ENCODE measurements around the gene PLCH1.

Gene PLCH1

DNA sequence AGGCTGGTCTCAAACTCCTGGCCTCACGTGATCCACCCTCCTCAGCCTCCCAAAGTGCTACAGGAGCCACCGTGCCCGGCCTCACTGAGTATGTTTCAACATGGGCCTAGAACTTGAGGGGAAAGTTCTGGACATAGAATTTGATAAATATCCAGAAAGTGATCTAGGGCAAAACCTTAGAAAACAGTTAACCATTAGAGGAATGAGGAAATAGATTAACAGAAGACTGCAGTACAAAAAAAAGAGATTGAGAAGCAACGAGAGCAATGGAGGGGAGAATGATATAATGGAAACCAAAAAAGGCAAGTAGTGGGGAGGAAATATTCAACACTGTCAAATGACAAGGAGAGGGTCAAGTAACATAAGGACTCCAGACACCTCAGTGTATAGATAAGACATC, 191.5 kb downstream of the PLCH1 start:
- DNase-seq (ENCODE audit: low read depth in 2 of 2) = no peak
- no peak overlapping the region for H3K4me3 ChIP-seq (replicated peaks in 1 of 2; ENCODE audit: low read depth in 2 of 2, low read length in 2 of 2)
- TF ChIP-seq, protein P1, sequence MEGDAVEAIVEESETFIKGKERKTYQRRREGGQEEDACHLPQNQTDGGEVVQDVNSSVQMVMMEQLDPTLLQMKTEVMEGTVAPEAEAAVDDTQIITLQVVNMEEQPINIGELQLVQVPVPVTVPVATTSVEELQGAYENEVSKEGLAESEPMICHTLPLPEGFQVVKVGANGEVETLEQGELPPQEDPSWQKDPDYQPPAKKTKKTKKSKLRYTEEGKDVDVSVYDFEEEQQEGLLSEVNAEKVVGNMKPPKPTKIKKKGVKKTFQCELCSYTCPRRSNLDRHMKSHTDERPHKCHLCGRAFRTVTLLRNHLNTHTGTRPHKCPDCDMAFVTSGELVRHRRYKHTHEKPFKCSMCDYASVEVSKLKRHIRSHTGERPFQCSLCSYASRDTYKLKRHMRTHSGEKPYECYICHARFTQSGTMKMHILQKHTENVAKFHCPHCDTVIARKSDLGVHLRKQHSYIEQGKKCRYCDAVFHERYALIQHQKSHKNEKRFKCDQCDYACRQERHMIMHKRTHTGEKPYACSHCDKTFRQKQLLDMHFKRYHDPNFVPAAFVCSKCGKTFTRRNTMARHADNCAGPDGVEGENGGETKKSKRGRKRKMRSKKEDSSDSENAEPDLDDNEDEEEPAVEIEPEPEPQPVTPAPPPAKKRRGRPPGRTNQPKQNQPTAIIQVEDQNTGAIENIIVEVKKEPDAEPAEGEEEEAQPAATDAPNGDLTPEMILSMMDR (IDR thresholded peaks at IDR 0.05; ENCODE audit: low read depth, low read length) = no peak

DNA sequence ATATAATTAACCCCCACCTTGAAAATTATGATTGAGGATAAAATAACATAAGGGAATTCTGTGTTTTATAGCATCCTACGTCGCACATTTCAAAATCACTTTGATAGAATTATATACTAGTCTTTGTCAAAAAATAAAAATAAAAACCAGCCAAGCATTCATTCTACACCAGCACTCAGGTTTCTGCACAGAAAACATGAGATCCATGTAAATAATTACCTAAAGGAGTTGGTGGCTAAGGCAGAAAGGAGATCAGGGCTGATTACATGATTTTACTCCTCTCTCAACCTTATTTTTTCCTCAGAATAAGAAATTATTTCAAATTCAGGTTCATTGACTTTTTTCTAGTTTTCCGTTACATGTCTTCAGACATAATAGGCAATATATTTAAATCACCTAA, 194.5 kb downstream of the PLCH1 start:
- TF ChIP-seq, protein P1 (IDR thresholded peaks at IDR 0.05; ENCODE audit: low read depth, low read length) = no peak
- DNase-seq (ENCODE audit: low read depth in 2 of 2) = no peak
- no peak overlapping the region for H3K4me3 ChIP-seq (replicated peaks in 1 of 2; ENCODE audit: low read depth in 2 of 2, low read length in 2 of 2)

DNA sequence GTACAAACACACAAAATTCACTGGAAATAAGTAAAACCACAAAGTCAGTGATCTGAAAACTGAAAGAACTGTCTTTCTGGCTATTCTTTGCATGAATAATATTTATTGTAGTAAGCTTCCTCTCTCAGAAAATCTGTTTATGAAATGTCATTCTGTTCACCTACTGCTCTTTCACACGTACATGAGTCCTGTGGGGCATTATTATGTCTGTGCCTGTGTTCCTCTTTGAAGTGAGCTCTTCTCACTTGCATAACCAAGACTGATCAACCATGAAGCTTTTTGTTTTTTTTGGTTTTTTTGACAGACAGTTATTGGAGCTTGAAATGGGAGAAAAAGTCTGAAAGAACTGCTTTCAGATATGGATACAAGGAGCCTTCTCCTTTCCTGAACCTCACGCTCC, 195.8 kb downstream of the PLCH1 start:
- no peak for DNase-seq (ENCODE audit: low read depth in 2 of 2)
- TF ChIP-seq, protein P1 (IDR thresholded peaks at IDR 0.05; ENCODE audit: low read depth, low read length) = no peak
- no peak overlapping the region for H3K4me3 ChIP-seq (replicated peaks in 1 of 2; ENCODE audit: low read depth in 2 of 2, low read length in 2 of 2)

DNA sequence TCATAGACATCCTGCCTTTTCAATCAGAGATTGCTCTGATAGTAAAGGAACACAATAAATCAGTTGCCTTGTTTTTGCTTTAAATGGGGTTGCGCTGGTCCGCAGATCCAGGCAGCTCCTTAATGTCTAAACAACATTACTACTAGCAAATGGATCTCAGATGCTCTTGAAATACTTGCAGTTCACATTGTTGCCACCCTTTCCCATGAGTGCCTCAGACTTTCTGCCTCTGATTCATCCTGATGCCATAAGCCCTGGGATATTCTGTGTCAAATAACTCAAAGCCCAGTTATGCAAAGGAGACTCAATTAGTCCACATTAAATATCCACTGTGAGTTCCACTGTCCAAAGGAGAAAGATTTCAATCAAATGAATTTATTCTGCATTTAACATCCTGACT, 196.7 kb downstream of the PLCH1 start:
- peak in 1 of 2 donors; percentile 4 for DNase-seq (ENCODE audit: low read depth in 2 of 2)
- no peak overlapping the region for H3K4me3 ChIP-seq (replicated peaks in 1 of 2; ENCODE audit: low read depth in 2 of 2, low read length in 2 of 2)
- TF ChIP-seq, protein P1 (IDR thresholded peaks at IDR 0.05; ENCODE audit: low read depth, low read length) = no peak

DNA sequence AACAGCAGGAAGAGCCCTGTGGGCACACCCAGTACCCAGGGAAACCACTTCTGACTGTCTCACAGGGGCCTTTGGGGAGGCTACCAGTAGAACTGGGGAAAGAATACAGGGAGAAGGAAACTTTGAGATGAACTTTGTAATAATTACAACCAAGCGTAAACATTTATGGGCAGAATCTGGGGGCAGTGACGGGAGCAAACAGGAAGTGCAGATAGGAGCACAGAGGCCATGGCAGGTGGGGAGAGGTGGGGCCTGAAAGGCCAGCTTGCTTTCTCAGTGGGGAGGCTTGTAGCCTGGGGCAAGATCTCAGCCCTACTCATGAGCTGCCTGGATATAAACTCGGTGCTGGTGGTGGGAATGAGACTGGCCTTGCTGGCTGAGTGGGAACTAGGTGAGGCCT, 209.8 kb downstream of the PLCH1 start:
- TF ChIP-seq, protein P1 (IDR thresholded peaks at IDR 0.05; ENCODE audit: low read depth, low read length) = no peak
- no peak overlapping the region for H3K4me3 ChIP-seq (replicated peaks in 1 of 2; ENCODE audit: low read depth in 2 of 2, low read length in 2 of 2)
- DNase-seq (ENCODE audit: low read depth in 2 of 2) = no peak

DNA sequence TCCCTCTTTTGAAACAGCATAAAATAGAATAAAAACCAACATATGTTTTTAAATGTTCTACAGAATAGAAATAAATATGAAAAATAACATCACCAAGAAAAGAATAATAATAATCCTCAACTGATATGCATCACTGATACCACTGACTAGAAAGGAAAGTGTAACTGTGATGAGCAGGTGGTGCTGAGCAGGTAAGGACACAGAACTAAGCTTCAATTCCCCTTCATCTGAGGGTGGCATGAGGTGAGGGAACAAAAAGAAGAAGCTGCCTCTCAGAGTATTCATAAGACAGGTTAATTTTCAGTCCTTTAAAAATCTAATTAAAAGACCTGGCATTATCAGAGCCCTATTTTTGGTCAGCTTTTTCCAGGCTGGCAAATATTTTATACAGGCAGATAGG, 216.3 kb downstream of the PLCH1 start:
- H3K4me3 ChIP-seq (replicated peaks in 1 of 2; ENCODE audit: low read depth in 2 of 2, low read length in 2 of 2) = no peak overlapping the region
- TF ChIP-seq, protein P1 (IDR thresholded peaks at IDR 0.05; ENCODE audit: low read depth, low read length) = no peak
- DNase-seq (ENCODE audit: low read depth in 2 of 2) = no peak

DNA sequence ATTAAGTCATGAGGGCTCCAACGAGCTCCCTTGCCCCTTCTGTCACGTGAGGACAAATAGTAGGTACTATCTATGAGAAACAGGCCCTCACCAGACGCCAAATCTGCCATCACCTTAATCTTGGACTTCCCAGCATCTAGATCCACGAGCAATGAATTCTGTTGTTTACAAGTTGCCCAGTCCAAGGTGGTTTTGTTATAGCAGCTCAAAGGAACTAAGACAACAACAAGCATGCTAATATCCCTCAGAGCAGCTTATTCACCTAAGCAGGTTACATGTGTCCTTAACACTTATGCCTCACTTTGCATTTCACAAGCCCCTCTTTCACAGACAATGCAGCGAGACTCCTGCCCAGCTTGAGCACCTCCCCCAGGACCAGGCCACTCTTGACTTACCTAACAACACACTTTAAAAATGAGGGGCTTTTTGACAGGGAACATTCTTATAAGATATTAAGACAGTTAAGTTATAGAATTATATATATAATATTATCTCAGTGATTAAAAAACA, 219.5 kb downstream of the PLCH1 start:
- no peak for DNase-seq (ENCODE audit: low read depth in 2 of 2)
- TF ChIP-seq, protein P1 (IDR thresholded peaks at IDR 0.05; ENCODE audit: low read depth, low read length) = no peak
- no peak overlapping the region for H3K4me3 ChIP-seq (replicated peaks in 1 of 2; ENCODE audit: low read depth in 2 of 2, low read length in 2 of 2)
